Right renal pelvis (tissue), 4 donors: ENCODE measurements around the gene SERPIND1. TPM values are rescaled to one million over a fixed set of nuclear protein-coding genes. Genes with fewer than 3 reads are reported as not detected.

Experiments
- DNase-seq, 4 donors: peaks; one replicate each; pipeline ENCODE4 v3.0.0-alpha.2; 2013; ENCODE audit warnings: low read depth in 4 of 4, low spot score in 3 of 4, missing footprints in 1 of 4
- polyA plus RNA-seq, 4 donors: library from polyadenylated mRNA; unstranded; fragments of 120-200 nt; gene quantifications; one replicate each; pipeline ENCODE4 v1.2.1, GENCODE V29; 2013; ENCODE audit not compliant: insufficient read length in 4 of 4

The SERPIND1 gene
- polyA plus RNA-seq, 4 donors: 2.5 to 3.8 (median 3.2) TPM

DNA sequence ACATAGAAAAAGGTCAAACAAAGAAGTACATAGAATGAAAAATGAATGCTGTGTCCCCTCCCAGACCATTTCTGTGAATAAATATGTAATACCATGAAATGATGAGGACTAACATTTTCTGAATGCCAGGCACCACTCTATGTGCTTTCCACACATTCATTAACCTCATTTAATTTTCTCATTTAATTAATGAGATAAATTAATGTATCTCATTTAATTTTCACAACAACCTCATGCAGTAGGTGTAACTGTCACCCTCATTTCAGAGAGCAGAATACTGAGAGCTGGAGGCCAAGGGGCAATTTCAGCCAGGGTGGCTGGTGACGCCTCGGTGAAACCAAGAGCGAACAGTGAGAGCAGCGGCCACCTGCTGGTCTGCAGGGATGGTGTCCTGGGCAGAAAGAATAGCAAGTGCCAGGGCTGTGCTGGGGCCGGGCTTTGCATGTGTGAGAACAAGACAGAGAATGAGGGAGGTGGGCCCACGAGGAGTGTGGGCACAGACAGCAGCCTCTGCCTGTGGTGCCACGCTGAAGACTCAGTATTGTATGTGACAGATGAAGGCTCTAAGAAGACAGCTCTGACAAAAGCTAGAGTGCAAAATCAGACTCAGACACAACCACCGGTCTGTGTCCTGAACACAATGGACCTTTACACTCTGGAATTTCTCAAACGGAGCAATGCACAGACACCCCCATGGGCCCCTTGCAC is 1.8 kb upstream of the SERPIND1 start:
- DNase-seq: no peak

DNA sequence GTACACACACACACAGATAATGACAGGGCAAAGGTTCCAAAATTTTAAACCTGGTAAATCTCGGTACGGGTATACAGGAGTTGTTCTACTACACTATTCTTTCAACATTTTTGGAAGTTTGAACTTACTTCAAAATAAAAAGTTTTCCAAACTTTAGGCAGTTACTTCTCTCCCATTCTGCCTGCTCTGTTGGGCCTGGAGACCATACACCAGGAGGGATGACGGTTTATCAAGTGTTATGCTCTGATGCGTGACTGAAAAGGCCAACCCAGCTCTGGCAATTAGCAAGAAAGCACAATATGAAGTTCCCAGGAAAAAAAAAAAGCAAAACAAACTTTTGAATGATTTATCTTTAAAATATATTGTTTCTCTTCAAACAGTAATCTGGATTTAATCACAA is 969 bp downstream of the SERPIND1 start:
- DNase-seq: no peak

DNA sequence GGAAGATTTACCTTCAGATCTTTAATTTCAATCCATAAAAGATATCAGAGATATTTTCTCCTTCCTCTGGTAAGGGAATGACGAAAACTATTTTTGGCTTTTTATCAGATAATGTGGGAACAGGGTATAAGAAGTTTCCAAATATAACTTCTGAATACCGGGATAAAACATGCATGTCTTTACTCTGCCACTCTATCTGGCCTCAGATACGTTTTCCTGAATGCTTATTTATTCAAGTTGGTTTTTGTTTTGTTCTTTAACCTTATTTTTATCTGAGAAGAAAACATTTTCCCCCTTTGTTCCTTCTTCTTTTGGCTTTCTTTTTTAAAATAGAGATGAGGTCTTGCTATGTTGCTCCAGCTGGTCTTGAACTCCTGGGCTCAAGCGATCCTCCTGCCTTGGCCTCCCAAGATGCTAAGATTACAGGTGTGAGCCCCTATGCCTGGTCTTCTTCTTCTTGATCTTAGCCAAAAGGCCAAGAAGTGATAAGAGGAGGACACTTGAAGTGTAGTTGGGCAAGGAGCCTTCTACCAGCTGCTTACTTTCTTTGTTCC is 1.5 kb downstream of the SERPIND1 start:
- no peak for DNase-seq

DNA sequence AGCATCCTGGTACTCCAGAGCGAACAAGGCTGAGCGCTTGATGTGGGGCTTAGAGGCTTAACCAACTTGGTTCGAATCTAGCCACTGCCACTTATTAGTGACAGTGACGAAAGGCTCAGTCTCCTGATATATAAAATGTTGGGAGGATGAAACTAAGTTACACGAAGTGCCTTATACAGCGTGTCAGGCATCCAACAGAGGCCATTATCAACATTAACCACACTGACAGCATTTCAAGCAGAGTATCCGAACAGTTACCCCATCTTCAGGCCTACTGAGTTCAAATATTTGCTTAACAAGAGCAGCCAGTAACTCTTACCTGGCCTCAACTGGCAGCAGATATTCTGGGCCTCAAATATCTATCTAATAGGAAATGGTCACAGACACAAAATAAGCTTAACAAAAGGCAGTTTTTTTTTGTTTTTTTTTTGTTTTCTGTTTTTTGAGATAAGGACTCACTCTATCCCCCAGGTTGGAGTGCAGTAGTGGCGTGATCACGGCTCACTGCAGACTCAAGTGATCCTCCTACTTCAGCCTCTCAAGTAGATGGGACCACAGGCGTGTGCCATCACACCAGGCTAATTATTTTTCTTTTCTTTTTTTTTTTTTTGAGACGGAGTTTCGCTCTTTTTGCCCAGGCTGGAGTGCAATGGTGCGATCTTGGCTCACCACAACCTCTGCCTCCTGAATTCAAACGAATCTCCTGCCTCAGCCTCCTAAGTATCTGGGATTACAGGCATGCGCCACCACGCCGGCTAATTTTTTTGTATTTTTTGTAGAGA is 2.9 kb downstream of the SERPIND1 start:
- DNase-seq: no peak

DNA sequence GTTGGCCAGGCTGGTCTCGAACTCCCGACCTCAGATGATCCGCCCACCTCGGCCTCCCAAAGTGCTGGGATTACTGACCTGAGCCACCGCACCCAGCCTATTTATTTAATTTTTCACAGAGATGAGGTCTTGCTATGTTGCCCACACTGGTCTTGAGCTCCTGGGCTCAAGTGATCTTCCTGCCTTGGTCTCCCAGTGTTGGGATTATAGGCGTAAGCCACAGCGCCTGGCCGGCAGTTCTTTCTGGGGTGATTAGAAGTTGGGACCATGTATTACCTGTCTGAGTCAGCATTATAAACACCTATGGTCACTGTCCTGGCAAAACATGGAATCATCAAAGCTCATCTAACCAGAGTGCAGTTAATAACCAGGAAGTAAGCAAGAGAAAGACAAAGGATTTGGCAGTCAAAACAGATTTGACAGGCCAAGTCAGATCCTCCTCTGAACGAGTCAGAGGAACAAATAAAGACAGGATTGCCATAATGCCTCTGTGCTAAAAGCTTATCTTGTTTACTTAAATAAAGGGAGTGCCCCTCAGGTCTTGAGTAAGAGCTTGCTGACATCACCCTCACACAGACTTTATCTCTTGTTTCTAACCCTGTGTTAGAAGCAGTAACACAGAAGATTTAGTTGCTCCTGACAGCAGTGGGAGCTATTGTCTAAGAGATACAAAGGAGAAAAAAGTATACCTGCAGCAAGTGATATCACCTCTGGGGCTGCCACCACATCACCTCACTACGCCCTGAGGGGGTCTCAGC is 3.7 kb downstream of the SERPIND1 start:
- DNase-seq: no peak

DNA sequence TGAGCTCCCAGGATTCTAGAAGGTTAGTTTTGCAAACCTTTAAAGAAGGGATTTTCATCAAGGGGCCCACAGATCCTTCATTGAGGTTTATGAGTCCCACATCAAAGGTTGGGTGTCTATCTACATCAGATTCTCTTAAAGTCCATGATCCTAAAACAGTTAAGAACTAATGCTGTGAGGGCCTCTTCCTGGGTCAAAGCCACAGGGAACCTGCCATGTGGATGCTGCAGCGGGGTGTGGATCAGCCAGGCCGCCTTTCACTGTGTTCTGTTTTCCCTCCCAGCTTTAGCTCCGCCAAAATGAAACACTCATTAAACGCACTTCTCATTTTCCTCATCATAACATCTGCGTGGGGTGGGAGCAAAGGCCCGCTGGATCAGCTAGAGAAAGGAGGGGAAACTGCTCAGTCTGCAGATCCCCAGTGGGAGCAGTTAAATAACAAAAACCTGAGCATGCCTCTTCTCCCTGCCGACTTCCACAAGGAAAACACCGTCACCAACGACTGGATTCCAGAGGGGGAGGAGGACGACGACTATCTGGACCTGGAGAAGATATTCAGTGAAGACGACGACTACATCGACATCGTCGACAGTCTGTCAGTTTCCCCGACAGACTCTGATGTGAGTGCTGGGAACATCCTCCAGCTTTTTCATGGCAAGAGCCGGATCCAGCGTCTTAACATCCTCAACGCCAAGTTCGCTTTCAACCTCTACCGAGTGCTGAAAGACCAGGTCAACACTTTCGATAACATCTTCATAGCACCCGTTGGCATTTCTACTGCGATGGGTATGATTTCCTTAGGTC is 5.3 kb downstream of the SERPIND1 start:
- DNase-seq: no peak

DNA sequence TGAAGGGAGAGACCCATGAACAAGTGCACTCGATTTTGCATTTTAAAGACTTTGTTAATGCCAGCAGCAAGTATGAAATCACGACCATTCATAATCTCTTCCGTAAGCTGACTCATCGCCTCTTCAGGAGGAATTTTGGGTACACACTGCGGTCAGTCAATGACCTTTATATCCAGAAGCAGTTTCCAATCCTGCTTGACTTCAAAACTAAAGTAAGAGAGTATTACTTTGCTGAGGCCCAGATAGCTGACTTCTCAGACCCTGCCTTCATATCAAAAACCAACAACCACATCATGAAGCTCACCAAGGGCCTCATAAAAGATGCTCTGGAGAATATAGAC is 5.9 kb downstream of the SERPIND1 start:
- no peak for DNase-seq

DNA sequence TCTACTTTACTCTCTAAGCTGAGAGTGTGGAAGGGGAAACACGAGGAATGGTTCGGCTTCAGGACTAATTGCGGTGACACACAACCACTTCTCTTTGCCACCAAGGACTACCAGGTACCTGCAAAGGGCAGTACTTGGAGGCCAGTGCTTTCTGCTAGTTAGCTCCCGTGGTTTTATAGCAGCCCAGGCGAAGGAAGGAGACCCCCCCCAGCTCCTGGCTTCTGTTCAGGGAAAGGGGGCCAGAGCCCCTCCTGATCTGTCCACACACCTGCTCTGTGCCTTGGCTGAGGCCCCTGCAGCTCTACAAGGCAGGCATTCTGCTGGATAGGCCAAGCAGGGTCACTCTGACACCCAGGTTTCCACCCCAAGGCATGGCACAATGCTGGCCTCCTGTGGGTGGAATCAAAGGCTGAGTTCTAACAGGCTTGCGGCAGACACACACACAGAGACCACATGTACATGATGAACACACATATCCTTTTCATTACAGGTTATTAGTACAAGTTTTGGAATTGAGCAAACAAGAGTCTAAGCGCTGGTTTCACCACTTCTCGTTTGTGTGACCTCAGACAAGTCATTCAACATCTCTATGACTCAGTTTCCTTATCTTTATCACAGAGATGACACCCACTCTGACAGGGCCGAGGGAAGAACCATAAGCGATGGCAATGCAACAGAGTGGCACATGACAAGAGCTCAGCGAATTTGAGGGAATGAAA is 7.5 kb downstream of the SERPIND1 start:
- DNase-seq: no peak

DNA sequence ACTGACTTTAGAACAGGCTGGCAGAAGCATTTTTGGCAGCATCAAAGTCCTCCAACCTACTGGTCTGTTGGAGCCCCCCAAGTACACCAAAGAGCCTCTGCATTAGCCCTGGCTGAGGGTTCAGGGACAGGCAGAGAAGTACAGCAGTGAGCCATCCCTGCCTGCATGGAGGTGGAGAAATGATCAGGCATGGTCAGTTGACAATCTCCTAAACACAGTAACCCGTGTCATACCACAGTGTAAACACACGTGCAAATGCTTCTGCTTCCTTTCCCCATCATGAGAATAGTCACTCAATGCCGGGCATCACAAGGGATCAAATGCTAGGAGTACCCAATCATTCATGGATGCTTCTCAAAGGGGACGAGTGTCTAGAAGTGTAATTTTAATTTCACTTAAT is 8.2 kb downstream of the SERPIND1 start:
- DNase-seq: no peak

DNA sequence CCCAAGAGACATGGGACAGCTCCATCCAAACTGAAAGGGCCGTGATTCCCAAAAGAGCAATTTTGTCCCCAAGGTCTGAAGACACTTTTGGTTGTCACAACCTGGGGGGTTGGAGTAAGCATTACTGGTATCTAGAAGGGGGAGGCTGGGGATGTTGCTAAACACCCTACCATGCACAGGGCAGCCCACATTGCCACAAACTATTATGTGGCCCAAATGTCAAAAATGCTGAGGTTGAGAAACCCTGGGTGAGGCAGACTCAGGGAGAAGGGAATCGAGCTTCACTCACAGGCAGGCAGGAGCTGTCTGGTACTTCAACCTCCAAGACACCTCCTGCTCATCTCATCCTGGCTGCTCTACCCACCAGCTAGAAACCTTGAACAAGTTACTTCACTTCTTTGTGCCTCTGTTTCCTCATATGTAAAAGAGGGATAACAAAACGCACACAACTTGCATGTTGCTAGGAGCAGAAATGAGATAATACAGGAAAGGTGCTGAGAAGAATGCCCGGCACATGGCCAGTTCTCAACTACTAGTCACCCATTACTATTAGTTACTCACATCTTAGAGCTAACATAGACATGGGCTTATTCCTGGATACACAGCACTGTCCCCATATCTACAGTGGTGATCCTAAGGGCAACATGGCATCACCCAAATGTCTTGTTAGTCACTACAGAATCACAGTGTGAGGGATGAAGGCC is 8.8 kb downstream of the SERPIND1 start:
- DNase-seq: no peak

DNA sequence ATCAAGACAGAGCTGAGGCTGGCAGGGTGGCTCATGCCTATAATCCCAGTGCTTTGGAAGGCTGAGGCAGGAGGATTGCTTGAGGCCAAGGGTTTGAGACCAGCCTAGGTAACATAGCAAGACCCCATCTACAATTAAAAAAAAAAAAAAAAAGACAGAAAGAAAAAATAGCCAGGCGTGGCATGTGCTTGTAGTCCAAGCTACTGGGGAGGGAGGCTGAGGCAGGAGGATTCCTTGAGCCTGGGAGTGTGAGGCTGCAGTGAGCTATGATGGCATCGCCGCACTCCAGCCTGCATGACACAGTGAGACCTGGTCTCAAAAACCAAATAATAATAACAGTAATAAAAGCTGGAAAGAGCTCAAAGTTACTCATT is 9.4 kb downstream of the SERPIND1 start:
- no peak for DNase-seq

DNA sequence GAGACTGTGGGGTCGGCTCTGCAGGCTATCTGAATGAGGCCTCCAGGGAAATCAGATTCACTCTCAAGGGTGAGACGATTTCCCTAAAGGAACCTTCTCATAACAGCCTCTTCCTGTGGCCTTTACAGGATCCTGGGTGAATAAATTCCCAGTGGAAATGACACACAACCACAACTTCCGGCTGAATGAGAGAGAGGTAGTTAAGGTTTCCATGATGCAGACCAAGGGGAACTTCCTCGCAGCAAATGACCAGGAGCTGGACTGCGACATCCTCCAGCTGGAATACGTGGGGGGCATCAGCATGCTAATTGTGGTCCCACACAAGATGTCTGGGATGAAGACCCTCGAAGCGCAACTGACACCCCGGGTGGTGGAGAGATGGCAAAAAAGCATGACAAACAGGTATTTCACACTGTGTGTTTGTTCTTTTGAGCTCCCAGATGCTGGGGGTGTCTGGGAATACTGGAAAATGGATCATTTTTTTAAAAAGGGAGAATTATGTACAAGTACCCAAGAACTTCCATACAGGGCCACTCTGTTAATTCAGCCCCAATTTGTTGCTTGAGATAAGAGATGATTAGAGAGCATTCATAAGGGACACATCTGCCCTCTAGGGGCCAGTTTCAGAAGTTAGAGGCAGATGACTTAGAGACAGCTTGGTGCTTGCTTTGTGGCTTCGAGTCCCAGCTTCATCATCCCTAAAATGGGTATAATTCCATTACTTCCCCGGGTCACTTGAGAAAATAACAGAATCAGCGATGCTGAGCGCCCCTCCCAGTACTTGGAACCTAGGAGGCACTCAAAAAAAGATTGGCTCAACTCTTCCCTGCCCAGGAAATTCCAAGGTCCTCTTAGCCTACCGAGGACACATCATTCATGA is 10.2 kb downstream of the SERPIND1 start:
- DNase-seq: peak in 2 of 4 donors; percentile 8 to 28

DNA sequence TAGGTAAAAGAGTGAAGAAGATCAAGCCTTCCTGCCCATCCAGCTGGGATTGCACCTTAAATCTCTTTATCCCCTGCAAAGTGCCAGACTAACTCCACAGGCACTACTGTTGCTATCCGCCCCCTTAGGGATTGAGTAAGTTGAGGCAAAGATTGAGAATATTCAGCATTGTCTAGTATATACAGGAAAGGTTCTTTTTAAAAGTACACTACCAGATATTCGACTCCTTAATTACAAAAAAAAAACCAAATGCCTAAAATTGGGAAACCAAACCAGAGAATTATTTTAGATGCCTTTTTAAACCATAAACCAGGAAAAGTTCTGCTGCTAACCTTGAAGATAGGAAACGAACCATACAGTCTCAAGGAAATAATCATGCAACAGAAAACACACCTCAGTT is 11.5 kb downstream of the SERPIND1 start:
- no peak for DNase-seq

DNA sequence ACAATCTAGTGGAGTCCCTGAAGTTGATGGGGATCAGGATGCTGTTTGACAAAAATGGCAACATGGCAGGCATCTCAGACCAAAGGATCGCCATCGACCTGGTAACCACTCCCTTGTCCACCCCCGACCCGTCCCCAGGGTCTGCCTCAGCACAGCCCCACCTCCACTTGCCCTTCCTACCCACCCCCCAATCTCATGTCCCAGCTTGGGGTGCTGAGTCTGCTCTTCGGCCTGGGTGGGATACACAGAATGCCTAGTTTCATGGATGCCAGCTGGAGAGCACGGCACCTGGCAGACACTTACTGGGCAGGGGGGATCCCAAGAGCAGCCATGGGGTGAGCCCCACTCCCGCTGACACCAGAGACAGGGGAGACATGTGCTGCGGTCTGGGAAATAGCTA is 12.1 kb downstream of the SERPIND1 start:
- DNase-seq: no peak

DNA sequence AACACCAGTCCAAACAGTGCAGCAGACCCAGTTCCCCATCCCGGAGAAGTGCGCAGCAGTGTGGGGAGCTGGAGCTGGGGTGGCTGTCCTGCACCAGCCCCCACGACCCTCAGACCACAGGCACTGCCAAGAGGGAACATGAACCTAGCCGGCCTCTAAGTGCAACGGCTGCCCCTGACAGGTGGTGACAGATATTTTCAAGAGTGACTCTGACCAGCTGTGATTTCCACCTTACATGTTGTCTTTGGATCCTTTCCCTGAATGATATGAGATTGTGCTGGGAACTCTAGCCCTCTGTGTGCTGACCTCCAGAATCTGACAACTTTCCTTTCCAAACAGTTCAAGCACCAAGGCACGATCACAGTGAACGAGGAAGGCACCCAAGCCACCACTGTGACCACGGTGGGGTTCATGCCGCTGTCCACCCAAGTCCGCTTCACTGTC is 12.6 kb downstream of the SERPIND1 start:
- DNase-seq: no peak

DNA sequence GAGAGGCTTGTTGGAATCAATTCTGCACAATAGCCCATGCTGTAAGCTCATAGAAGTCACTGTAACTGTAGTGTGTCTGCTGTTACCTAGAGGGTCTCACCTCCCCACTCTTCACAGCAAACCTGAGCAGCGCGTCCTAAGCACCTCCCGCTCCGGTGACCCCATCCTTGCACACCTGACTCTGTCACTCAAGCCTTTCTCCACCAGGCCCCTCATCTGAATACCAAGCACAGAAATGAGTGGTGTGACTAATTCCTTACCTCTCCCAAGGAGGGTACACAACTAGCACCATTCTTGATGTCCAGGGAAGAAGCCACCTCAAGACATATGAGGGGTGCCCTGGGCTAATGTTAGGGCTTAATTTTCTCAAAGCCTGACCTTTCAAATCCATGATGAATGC is 13.3 kb downstream of the SERPIND1 start:
- no peak for DNase-seq

DNA sequence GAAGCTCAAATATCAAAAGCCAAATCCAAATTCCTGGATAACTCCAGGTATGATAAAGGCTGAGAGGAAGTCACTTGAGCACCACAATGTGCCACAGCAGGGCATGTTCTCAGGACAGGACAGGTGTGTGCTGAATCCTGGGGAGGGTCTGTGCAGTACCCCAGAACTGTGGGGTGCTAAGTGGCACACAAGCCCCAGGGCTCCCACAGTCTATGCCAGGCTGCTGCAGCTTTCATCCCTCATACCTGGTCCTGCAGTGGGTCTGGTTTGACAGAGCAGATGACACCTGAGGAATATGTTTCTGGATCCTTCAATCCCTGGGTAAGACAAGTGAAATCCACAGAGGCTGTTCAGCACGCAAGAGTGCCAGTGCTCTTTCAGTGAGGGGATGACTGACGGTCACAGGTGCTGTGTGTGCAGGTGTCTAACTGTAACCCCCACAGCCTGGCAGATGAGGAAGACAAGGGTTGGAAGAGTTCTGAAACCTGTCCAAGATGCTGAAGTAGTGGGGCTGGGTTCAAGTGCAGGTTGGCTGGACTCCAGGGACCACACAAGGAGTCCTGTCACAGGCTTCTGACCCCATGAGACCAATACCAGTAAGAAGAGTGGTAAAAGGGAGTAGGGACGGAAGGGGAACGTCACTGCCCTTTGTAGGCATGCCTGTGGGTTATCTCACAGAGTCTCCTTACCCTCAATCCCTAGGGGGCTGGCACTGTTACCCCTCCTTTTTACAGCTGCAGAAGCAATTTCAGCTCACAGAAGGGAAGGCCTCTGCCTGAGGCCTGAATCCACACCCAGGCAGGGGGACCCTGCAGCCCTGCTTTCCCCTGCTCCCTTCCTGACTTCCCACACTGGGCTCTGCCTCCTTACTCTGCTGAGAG is 14.1 kb downstream of the SERPIND1 start:
- DNase-seq: no peak
